ENCODE results near the gene ZNF230.

The ZNF230 gene

DNA sequence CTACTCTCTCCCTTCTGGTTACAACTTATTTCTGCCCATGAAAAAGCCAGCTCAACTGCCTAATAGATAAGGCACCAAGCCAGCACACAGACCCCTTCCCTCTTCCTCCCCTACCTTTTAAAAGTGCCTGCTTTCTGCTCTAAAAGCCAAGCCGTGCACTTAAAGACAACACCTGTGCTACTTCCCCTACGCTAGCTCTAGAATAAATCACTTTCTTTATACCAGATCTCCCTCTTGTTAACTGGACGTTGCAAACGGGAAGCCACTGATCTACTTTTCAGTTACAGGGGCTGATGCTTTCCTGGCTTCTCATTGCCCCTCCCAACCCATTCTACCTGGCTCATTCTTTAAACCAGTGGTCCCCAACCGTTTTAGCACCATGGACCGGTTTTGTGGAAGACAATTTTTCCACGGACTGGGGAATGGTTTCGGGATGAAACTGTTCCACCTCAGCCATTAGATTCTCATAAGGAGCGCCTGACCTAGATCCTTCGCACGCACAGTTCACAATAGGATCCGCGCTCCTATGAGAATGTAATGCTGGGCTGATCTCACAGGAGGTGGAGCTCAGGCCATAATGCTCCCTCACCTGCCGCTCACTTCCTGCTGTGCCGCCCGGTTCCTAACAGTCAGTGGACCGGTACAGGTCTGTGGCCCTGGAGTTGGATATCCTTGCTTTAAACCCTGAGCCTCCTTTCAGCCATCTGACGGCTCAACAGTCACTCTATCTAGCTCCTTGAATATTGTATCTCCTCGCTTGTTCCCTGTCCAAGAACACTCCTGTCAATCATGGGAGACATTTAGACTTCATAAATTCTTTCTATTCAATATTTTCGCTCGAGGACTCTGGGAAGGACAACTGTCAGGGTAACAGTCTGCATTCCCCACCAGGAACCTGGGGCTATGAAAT, 48.2 kb downstream of the ZNF230 start:
- no peak for DNase-seq

DNA sequence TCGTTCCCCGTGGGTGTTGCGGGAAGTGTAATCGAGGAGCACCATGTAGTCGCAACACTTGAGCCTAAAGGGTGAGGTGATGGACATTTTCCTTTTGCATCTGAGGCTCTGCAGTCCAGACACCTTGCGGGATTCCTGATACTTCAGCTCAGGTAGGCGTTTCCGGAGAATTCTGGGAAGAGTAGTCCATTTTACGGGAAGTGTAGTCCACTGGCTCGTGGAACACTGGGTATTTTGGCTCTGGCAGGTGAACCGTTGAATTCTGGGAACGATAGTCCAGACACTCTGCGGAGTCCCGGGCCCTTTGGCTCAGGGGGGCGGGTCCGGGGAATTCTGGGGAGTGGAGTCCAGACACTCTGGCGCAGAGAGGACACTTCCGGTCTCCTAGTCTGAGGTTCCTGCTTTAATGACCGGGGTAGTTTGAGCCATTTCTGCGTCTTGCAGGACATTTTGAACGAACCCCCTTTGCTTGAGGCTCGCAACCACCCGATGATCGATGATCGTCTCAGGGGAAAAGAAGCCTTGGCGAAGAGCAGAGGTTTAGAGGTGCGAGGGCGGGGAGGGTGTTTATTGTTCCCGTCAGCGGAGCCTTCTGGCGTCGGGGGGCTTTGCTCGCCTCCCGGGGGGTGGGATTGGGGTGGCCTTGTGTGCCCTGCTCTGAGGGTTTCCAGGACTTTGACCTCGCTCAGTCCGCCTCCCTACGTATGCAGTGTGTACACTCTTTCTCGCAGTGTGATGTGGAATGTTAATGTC, 49.1 kb downstream of the ZNF230 start, which contains the start of gene ZNF223:
ZNF223 (plus strand) TSS at position 387 of the 753 bp plus-strand sequence. CDS start 3,141 bp downstream, outside the sequence.
- DNase-seq, result peak; percentile 98

DNA sequence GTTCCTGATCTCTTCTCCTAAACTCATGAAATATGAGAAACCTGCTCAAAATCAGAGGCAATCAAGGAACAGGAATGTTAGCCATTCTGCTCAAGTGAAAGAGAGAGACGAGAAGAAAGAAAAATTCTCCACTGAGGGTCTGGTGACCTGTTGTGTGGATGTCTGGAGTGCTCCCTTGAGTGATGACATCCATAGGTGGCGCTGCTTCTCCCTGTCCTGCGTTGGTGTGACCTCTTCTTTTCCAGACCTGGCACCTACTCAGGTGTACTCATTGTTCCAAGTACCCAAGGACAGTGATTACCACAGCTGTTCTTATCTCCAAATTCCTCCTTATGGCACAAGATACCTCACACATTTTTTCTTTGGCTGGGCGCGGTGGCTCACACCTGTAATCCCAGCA, 53.1 kb downstream of the ZNF230 start:
- no peak for DNase-seq

DNA sequence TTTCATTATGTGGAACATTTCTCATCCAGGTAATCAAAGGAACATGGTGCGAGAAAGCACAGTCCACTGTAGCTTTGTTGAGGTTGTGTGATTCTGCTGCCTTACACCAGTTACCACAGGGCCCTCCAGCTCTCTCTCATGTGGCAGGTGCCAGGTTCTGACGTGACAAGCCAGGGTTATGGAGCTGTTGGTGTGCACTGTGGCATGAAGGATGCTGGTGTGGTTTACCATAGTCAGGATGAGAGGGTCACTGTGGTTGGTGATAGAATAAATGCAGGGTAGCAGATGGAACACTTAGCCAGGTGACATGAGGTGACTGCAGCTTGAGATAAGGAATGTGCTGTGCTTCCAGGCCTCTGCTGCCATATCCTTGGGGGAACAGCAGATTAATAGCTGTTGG, 56.5 kb downstream of the ZNF230 start:
- DNase-seq, result no peak

DNA sequence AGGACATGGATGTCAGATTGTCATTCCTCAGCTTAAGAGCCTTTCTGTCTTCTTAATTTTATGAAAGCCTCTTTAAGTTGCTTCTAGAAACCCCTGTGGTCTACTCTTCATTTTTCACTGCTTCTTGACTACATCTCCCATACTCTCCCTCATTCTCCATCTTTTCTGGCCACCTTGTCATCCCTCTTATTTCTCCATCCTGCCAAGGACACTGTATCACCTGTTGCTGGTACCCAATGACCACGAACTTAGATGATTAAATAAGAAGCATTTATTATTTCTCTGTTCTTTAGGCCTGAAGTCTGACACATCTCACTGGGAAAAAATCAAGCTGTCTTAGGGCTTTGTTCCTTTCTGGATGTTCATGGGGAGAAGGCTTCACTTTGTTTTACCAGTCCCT, 58.3 kb downstream of the ZNF230 start:
- no peak for DNase-seq

Measured in right hindlimb (tissue), 1 donor.